ENCODE results near the gene MDM1. TPM values are rescaled to one million over a fixed set of nuclear protein-coding genes. Genes with fewer than 3 reads are reported as not detected.

MDM1 gene
- total RNA-seq, 1 experiment from 2014 or later, result 10.0 TPM

GRCh38 chr12:68368327-68368726 is 36.2 kb upstream of the MDM1 start:
- Histone ChIP-seq H3K9me2 (ENCODE audit: insufficient read depth) (no peaks in the 10 kb centered on the region), H3K36me3 (ENCODE audit: control insufficient read depth in 1 of 2, insufficient read depth in 2 of 2, low read length in 2 of 2) (no peaks in the 10 kb centered on the region), H3K4me3 (replicated peaks in 1 of 2; ENCODE audit: low read depth in 1 of 2, low read length in 2 of 2) (no peak overlapping the region), H3K79me2 (ENCODE audit: insufficient read depth, low read length) (no peaks in the 10 kb centered on the region), H3K9ac (ENCODE audit: low read length) (no peak overlapping the region), H3K4me1 (ENCODE audit: control insufficient read depth in 1 of 2, insufficient read depth in 2 of 2, low read length in 2 of 2) (peaks cover 7 to 16% of the 10 kb centered on the region in 2 experiments; a peak in 3 of 4 replicates), H3K4me2 (ENCODE audit: low read length) (no peak overlapping the region), H3K27me3 (ENCODE audit: insufficient read depth, low read length) (no peaks in the 10 kb centered on the region), H4K20me1 (ENCODE audit: insufficient read depth) (no peaks in the 10 kb centered on the region), H2AFZ (ENCODE audit: low read depth, low read length, poor library complexity, severe bottlenecking) (no peak overlapping the region), H3K9me3 (ENCODE audit: control insufficient read depth in 1 of 2, insufficient read depth in 1 of 2, low read depth in 1 of 2, low read length in 2 of 2) (no peaks in the 10 kb centered on the region), H3K27ac (ENCODE audit: low read depth, low read length) (no peak overlapping the region)
- RAD21 ChIA-PET (ENCODE audit: low non-redundant PET in 1 of 2, low total read pairs in 2 of 2, uncharacterized antibody in 2 of 2, unreplicated experiment in 2 of 2), result no interaction called here
- CTCF ChIA-PET, result no interaction called here
- DNase-seq (ENCODE audit: low read depth, low spot score), result no peak
- POLR2A ChIA-PET, result no interaction called here
- no peak for TF ChIP-seq SP1 (IDR thresholded peaks at IDR 0.05; ENCODE audit: low read depth)
- no peak for ATAC-seq
- BruUV-seq (replicated peaks), result no TSS peak
- intact Hi-C loops (cut with micrococcal nuclease), result loop anchor here (10.0 kb wide), 1 partner anchor 246 kb away; the partner anchor contains the start of gene RAP1B

GRCh38 chr12:68367903-68368302 is 35.7 kb upstream of the MDM1 start:
- DNase-seq (ENCODE audit: low read depth, low spot score) (no peak), ATAC-seq (no peak)
- H3K4me3 ChIP-seq (replicated peaks in 1 of 2; ENCODE audit: low read depth in 1 of 2, low read length in 2 of 2), result no peak overlapping the region
- no peak overlapping the region for H3K4me2 ChIP-seq (ENCODE audit: low read length)
- H3K36me3 ChIP-seq (ENCODE audit: control insufficient read depth in 1 of 2, insufficient read depth in 2 of 2, low read length in 2 of 2), result no peaks in the 10 kb centered on the region
- no peaks in the 10 kb centered on the region for H3K79me2 ChIP-seq (ENCODE audit: insufficient read depth, low read length)
- no peak overlapping the region for H3K27ac ChIP-seq (ENCODE audit: low read depth, low read length)
- no TSS peak for BruUV-seq (replicated peaks)
- POLR2A ChIA-PET, result no interaction called here
- TF ChIP-seq TCF7L2 (IDR thresholded peaks at IDR 0.05; ENCODE audit: borderline replicate concordance, extremely low read depth, insufficient read depth, insufficient read length) (no peak), SRF (IDR thresholded peaks at IDR 0.05; ENCODE audit: low read depth) (no peak), YY1 (IDR thresholded peaks at IDR 0.05; ENCODE audit: extremely low read depth, insufficient replicate concordance, low read depth, low read length) (no peak), FOSL1 (IDR thresholded peaks at IDR 0.05; ENCODE audit: low read depth) (no peak), POLR2A (IDR thresholded peaks at IDR 0.05; ENCODE audit: borderline replicate concordance, extremely low read depth, insufficient read depth, insufficient read length) (no peak), EGR1 (IDR thresholded peaks at IDR 0.05; ENCODE audit: low read depth) (no peak), JUND (IDR thresholded peaks at IDR 0.05) (no peak), EZH2phosphoT487 (IDR thresholded peaks at IDR 0.05; ENCODE audit: borderline replicate concordance) (no peak)
- H3K9me3 ChIP-seq (ENCODE audit: control insufficient read depth in 1 of 2, insufficient read depth in 1 of 2, low read depth in 1 of 2, low read length in 2 of 2), result no peaks in the 10 kb centered on the region
- H3K9me2 ChIP-seq (ENCODE audit: insufficient read depth), result no peaks in the 10 kb centered on the region
- H4K20me1 ChIP-seq (ENCODE audit: insufficient read depth), result no peaks in the 10 kb centered on the region
- H2AFZ ChIP-seq (ENCODE audit: low read depth, low read length, poor library complexity, severe bottlenecking), result no peak overlapping the region
- H3K9ac ChIP-seq (ENCODE audit: low read length), result no peak overlapping the region
- CTCF ChIA-PET, result no interaction called here
- H3K4me1 ChIP-seq (ENCODE audit: control insufficient read depth in 1 of 2, insufficient read depth in 2 of 2, low read length in 2 of 2), result peaks cover 7 to 16% of the 10 kb centered on the region in 2 experiments; a peak in 3 of 4 replicates
- RAD21 ChIA-PET (ENCODE audit: low non-redundant PET in 1 of 2, low total read pairs in 2 of 2, uncharacterized antibody in 2 of 2, unreplicated experiment in 2 of 2), result no interaction called here
- intact Hi-C loops (cut with micrococcal nuclease), result loop anchor here (10.0 kb wide), 1 partner anchor 247 kb away; the partner anchor contains the start of gene RAP1B
- no peaks in the 10 kb centered on the region for H3K27me3 ChIP-seq (ENCODE audit: insufficient read depth, low read length)
